ENCODE results near the gene AKR7A2.

- TF ChIP-seq CTCF (IDR thresholded peaks at IDR 0.05 in 8 of 11, conservative IDR thresholded peaks at IDR 0.05 in 3 of 11) (no peak), POLR2AphosphoS5 (IDR thresholded peaks at IDR 0.05) (no peak), POLR2A (IDR thresholded peaks at IDR 0.05) (no peak)
Measured at GRCh38 chr1:19327736-19328135, 15.8 kb upstream of the AKR7A2 start.

Data from spleen (tissue), 7 donors.